ENCODE measurements around the gene CHRND. TPM values are rescaled to one million over a fixed set of nuclear protein-coding genes. Genes with fewer than 3 reads are reported as not detected.

The CHRND gene
- total and polyA plus RNA-seq, 2 donors (not counting 1 experiment from before 2014, with no cell fraction given): not detected

DNA sequence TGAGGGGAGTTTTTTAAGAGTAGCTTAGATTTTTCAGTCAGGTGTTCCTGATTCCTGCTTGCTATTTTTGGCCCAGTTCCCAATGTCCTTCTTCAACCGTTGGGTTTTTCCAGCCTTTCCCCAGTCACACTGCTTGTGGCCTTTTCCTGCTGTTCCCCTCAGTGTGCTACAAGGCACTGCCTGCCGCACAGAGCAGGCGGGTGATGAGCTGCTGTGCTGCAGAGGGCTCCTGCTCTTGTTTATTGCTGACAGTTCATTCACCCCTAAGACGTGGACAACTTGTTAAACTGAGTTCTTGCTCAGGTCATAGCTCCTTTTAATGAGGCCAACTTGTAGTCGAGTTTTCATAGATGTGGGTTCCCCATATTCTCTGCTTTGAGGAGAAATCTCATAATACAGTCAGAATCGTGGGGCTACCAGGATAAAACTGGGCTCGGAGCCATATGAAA lies 45.1 kb downstream of the CHRND start:
- WGBS (ENCODE audit: insufficient coverage): 96% methylated on average over 7 of the region's 7 CpGs
- Histone ChIP-seq H3K27me3 (replicated peaks in 1 of 4; ENCODE audit: control extremely low read depth in 1 of 4, control insufficient read depth in 3 of 4, insufficient read depth in 4 of 4, low read length in 3 of 4) (no peaks in the 10 kb centered on the region), H3K4me3 (ENCODE audit: control extremely low read depth in 1 of 5, extremely low read depth in 1 of 5, insufficient read depth in 1 of 5, low read depth in 2 of 5, low read length in 4 of 5) (no peak overlapping the region), H3K36me3 (replicated peaks in 1 of 2; ENCODE audit: control extremely low read depth in 1 of 2, control insufficient read depth in 1 of 2, extremely low read depth in 1 of 2, insufficient read depth in 2 of 2, low read length in 1 of 2) (peaks cover 14 to 81% of the 10 kb centered on the region in 2 experiments), H3K9ac (ENCODE audit: low read length) (no peak overlapping the region), H4K20me1 (ENCODE audit: control insufficient read depth, insufficient read depth, low read length, poor library complexity, severe bottlenecking) (no peaks in the 10 kb centered on the region), H2AFZ (ENCODE audit: insufficient read depth, low read depth, low read length, poor library complexity, severe bottlenecking) (no peak overlapping the region), H3K79me2 (ENCODE audit: control insufficient read depth, insufficient read depth, low read length) (no peaks in the 10 kb centered on the region), H3K9me3 (ENCODE audit: control extremely low read depth in 1 of 3, control insufficient read depth in 2 of 3, insufficient read depth in 1 of 3, low read length in 2 of 3) (no peaks in the 10 kb centered on the region), H3K27ac (ENCODE audit: low read length in 2 of 2) (no peak overlapping the region), H3K4me2 (replicated peaks; ENCODE audit: low read depth, low read length, poor library complexity, severe bottlenecking) (no peak overlapping the region), H3K4me1 (ENCODE audit: control insufficient read depth in 2 of 2, insufficient read depth in 2 of 2, low read length in 2 of 2) (no peaks in the 10 kb centered on the region)
- no peaks in the 10 kb centered on the region for H3K27me3 Mint-ChIP-seq
- H3K4me3 Mint-ChIP-seq: no peak overlapping the region
- H3K9me3 Mint-ChIP-seq (ENCODE audit: insufficient read depth): no peaks in the 10 kb centered on the region
- no peak for DNase-seq
- POLR2A ChIA-PET: no interaction called here
- no peak for TF ChIP-seq EZH2 (IDR thresholded peaks at IDR 0.05; ENCODE audit: borderline replicate concordance, insufficient read depth, low read depth, low read length, poor library complexity, severe bottlenecking)
- TF ChIP-seq, protein P1, sequence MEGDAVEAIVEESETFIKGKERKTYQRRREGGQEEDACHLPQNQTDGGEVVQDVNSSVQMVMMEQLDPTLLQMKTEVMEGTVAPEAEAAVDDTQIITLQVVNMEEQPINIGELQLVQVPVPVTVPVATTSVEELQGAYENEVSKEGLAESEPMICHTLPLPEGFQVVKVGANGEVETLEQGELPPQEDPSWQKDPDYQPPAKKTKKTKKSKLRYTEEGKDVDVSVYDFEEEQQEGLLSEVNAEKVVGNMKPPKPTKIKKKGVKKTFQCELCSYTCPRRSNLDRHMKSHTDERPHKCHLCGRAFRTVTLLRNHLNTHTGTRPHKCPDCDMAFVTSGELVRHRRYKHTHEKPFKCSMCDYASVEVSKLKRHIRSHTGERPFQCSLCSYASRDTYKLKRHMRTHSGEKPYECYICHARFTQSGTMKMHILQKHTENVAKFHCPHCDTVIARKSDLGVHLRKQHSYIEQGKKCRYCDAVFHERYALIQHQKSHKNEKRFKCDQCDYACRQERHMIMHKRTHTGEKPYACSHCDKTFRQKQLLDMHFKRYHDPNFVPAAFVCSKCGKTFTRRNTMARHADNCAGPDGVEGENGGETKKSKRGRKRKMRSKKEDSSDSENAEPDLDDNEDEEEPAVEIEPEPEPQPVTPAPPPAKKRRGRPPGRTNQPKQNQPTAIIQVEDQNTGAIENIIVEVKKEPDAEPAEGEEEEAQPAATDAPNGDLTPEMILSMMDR (IDR thresholded peaks at IDR 0.05): no peak
- no peak for ATAC-seq (ENCODE audit: low read depth)
- intact Hi-C loops (cut with micrococcal nuclease): no loop called here
- H3K4me1 Mint-ChIP-seq: no peaks in the 10 kb centered on the region
- CTCF ChIA-PET: interaction anchor here (0.7 kb wide), 1 partner anchor 15 kb away, joined by 3 read pairs; no protein-coding TSS in a partner anchor
- no peak overlapping the region for H3K27ac Mint-ChIP-seq

DNA sequence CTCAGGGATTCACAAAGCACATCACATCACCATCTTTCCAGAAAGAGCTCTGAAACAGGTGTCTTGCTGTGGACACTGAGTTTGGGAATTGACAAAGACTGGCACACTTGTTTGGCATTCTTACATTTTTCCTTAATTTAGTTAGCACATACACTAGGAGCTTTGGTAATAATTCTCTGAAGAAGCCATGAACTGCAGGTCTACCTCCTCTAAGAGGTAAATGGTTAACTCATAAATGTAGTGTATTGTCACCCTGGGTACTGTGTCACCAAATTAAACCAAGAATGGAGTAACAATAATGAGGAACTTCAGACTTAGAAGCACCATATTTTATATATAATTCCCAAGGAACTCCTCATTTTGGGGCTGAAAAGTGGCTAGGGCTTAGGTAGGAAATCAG lies 47.1 kb downstream of the CHRND start:
- intact Hi-C loops (cut with micrococcal nuclease): no loop called here
- H3K9me3 ChIP-seq (ENCODE audit: control extremely low read depth in 1 of 3, control insufficient read depth in 2 of 3, insufficient read depth in 1 of 3, low read length in 2 of 3): no peaks in the 10 kb centered on the region
- no peaks in the 10 kb centered on the region for H3K79me2 ChIP-seq (ENCODE audit: control insufficient read depth, insufficient read depth, low read length)
- no peaks in the 10 kb centered on the region for H3K27me3 ChIP-seq (replicated peaks in 1 of 4; ENCODE audit: control extremely low read depth in 1 of 4, control insufficient read depth in 3 of 4, insufficient read depth in 4 of 4, low read length in 3 of 4)
- H3K4me2 ChIP-seq (replicated peaks; ENCODE audit: low read depth, low read length, poor library complexity, severe bottlenecking): no peak overlapping the region
- H3K4me1 ChIP-seq (ENCODE audit: control insufficient read depth in 2 of 2, insufficient read depth in 2 of 2, low read length in 2 of 2): no peaks in the 10 kb centered on the region
- no peak for TF ChIP-seq EZH2 (IDR thresholded peaks at IDR 0.05; ENCODE audit: borderline replicate concordance, insufficient read depth, low read depth, low read length, poor library complexity, severe bottlenecking)
- TF ChIP-seq, protein P1 (IDR thresholded peaks at IDR 0.05): no peak
- no peak overlapping the region for H3K9ac ChIP-seq (ENCODE audit: low read length)
- H3K27ac ChIP-seq (ENCODE audit: low read length in 2 of 2): no peak overlapping the region
- H3K4me3 Mint-ChIP-seq: no peak overlapping the region
- ChIA-PET POLR2A (no interaction called here), CTCF (interaction anchor here (0.6 to 1.0 kb wide), 2 partner anchors 11 to 22 kb away, joined by 3 read pairs; partner anchors contain the start of genes EIF4E2 and TIGD1)
- DNase-seq (no peak), ATAC-seq (ENCODE audit: low read depth) (no peak)
- H2AFZ ChIP-seq (ENCODE audit: insufficient read depth, low read depth, low read length, poor library complexity, severe bottlenecking): no peak overlapping the region
- no peak overlapping the region for H3K27ac Mint-ChIP-seq
- no peaks in the 10 kb centered on the region for H3K4me1 Mint-ChIP-seq
- H3K27me3 Mint-ChIP-seq: no peaks in the 10 kb centered on the region
- no peaks in the 10 kb centered on the region for H4K20me1 ChIP-seq (ENCODE audit: control insufficient read depth, insufficient read depth, low read length, poor library complexity, severe bottlenecking)
- H3K36me3 ChIP-seq (replicated peaks in 1 of 2; ENCODE audit: control extremely low read depth in 1 of 2, control insufficient read depth in 1 of 2, extremely low read depth in 1 of 2, insufficient read depth in 2 of 2, low read length in 1 of 2): peaks cover 8 to 70% of the 10 kb centered on the region in 2 experiments
- H3K4me3 ChIP-seq (ENCODE audit: control extremely low read depth in 1 of 5, extremely low read depth in 1 of 5, insufficient read depth in 1 of 5, low read depth in 2 of 5, low read length in 4 of 5): no peak overlapping the region
- no peaks in the 10 kb centered on the region for H3K9me3 Mint-ChIP-seq (ENCODE audit: insufficient read depth)
